Measurements from ENCODE around the gene ANGPTL2.

- TF ChIP-seq POLR2A (IDR thresholded peaks at IDR 0.05; ENCODE audit: low read depth, low read length) (no peak), PAX5 (IDR thresholded peaks at IDR 0.05; ENCODE audit: insufficient read depth, low read length, severe bottlenecking) (no peak), POLR2AphosphoS5 (IDR thresholded peaks at IDR 0.05; ENCODE audit: low read depth, low read length) (no peak), TAF1 (IDR thresholded peaks at IDR 0.05; ENCODE audit: low read depth, low read length) (no peak), SPI1 (IDR thresholded peaks at IDR 0.05; ENCODE audit: low read depth, low read length) (no peak)
Measured at GRCh38 chr9:127099664-127100063, 22.8 kb downstream of the ANGPTL2 start.
